Renal pelvis (tissue), 12 donors: ENCODE measurements around the gene ERICH6. TPM values are rescaled to one million over a fixed set of nuclear protein-coding genes. Genes with fewer than 3 reads are reported as not detected.
A peak's percentile ranks its signal among the peaks of the same experiment; 100 is the strongest.

Experiments
- DNase-seq: peaks from one replicate; pipeline ENCODE4 v3.0.0-alpha.2; 2013
- long read RNA-seq, 16 experiments: transcript quantifications; one replicate each; lab custom pipeline, GENCODE V29; 2026
- polyA plus RNA-seq, 3 donors: library from polyadenylated mRNA; unstranded; fragments of 120-200 nt; gene quantifications; one replicate each; pipeline ENCODE4 v1.2.1, GENCODE V29; 2013; ENCODE audit not compliant: insufficient read length in 3 of 3

Gene ERICH6
- 1 to 10 TPM in 2 of 3 donors, under 1 TPM in 1; 1.00 to 1.4 (median 1.0) TPM for polyA plus RNA-seq
- long read RNA-seq, donor 1: 0 reads
- long read RNA-seq, donor 2: 0 reads
- long read RNA-seq, donor 3: 0 reads
- long read RNA-seq, donor 4: 0 reads
- long read RNA-seq, donor 5: 0 reads
- long read RNA-seq, donor 6: 0 reads
- long read RNA-seq, donor 7: 0 reads
- long read RNA-seq, donor 8: 0 reads
- long read RNA-seq, donor 9: 0 reads
- long read RNA-seq, donor 10, partial matches to known transcripts: 0 of 6 reads
- long read RNA-seq, donor 10, other reads (novel, unspliced or antisense): 6 of 6 reads
- long read RNA-seq, donor 11: 0 reads
- long read RNA-seq, donor 12: 0 reads
- long read RNA-seq, donor 13, partial matches to known transcripts: 10 of 10 reads
- long read RNA-seq, donor 13, other reads (novel, unspliced or antisense): 0 of 10 reads
- long read RNA-seq, donor 14: 0 reads
- long read RNA-seq, donor 15: 0 reads
- long read RNA-seq, donor 16: 0 reads

GRCh38 chr3:150703756-150704344 lies at the start of gene ERICH6:
ERICH6 (minus strand) TSS chr3:150703920; CDS start chr3:150703898, 22 bp downstream.
- peak; percentile 93 for DNase-seq

- no peak for DNase-seq
Observed at GRCh38 chr3:150751781-150752263, 48.1 kb upstream of the ERICH6 start.

GRCh38 chr3:150749255-150749654 lies 45.5 kb upstream of the ERICH6 start:
- no peak for DNase-seq

GRCh38 chr3:150748684-150749047 lies 44.9 kb upstream of the ERICH6 start:
- DNase-seq: no peak

- DNase-seq: no peak
Observed at GRCh38 chr3:150747886-150748683, 44.4 kb upstream of the ERICH6 start.

GRCh38 chr3:150746791-150747590 lies 43.3 kb upstream of the ERICH6 start:
- no peak for DNase-seq

- no peak for DNase-seq
Observed at GRCh38 chr3:150745832-150746231, 42.1 kb upstream of the ERICH6 start.

- no peak for DNase-seq
Observed at GRCh38 chr3:150744919-150745211, 41.1 kb upstream of the ERICH6 start.

- no peak for DNase-seq
Observed at GRCh38 chr3:150744041-150744918, 40.6 kb upstream of the ERICH6 start.

- DNase-seq: no peak
Observed at GRCh38 chr3:150743508-150743907, 39.8 kb upstream of the ERICH6 start.

GRCh38 chr3:150742679-150743078 lies 39.0 kb upstream of the ERICH6 start:
- no peak for DNase-seq

GRCh38 chr3:150742141-150742523 lies 38.4 kb upstream of the ERICH6 start:
- no peak for DNase-seq

GRCh38 chr3:150741497-150742140 lies 37.9 kb upstream of the ERICH6 start:
- no peak for DNase-seq

GRCh38 chr3:150740733-150741496 lies 37.2 kb upstream of the ERICH6 start:
- DNase-seq: no peak

GRCh38 chr3:150739877-150740645 lies 36.3 kb upstream of the ERICH6 start:
- DNase-seq: no peak

GRCh38 chr3:150739200-150739863 lies 35.6 kb upstream of the ERICH6 start:
- DNase-seq: no peak

GRCh38 chr3:150738688-150739087 lies 35.0 kb upstream of the ERICH6 start:
- DNase-seq: no peak
